Left ventricle myocardium inferior (tissue), 1 donor: Measurements from ENCODE around the gene MALRD1. TPM values are rescaled to one million over a fixed set of nuclear protein-coding genes. Genes with fewer than 3 reads are reported as not detected.

Experiments
- DNase-seq: peaks from one replicate; pipeline ENCODE4 v3.0.0-alpha.2; 2020
- H3K27ac ChIP-seq: fragments of 200-600 bp; replicated peaks from 2 replicates; pipeline ENCODE4 v1.8.0; 2021
- H3K27me3 ChIP-seq: fragments of 200-600 bp; 2 replicates; pipeline ENCODE4 v1.8.0; 2021; ENCODE audit warnings: low read depth
- H3K36me3 ChIP-seq: fragments of 200-600 bp; 2 replicates; pipeline ENCODE4 v1.8.0; 2021
- H3K4me1 ChIP-seq: fragments of 200-600 bp; 2 replicates; pipeline ENCODE4 v1.8.0; 2021
- H3K4me3 ChIP-seq: fragments of 200-600 bp; 2 replicates; pipeline ENCODE4 v1.8.0; 2021; ENCODE audit warnings: mild to moderate bottlenecking, moderate library complexity
- H3K9me3 ChIP-seq: fragments of 200-600 bp; replicated peaks from 2 replicates; pipeline ENCODE4 v1.8.0; 2021
- CTCF ChIP-seq: fragments of 200-600 bp; IDR thresholded peaks from 2 replicates; pipeline ENCODE4 v1.8.0; 2021; ENCODE audit warnings: antibody characterized with exemption, mild to moderate bottlenecking, borderline replicate concordance
- intact Hi-C: fragments of 100-400 bp; cut with micrococcal nuclease; formaldehyde crosslinking; loops from one replicate; pipeline ENCODE4 v1.11.0; 2022
- total RNA-seq: library from RNA; stranded (reverse); fragmentation: NEBNext Ultra II Directional; extraction: Animal tissue kit (Norgen Biotek cat#: 25700); gene quantifications from one replicate; pipeline ENCODE4 v1.2.1, GENCODE V29; 2021
- donor health status: DM: no; HTN: yes; CAD: no; lungs with severe emphysema.

The MALRD1 gene
- total RNA-seq, 1 donor from 2014 or later: 0.47 TPM

GRCh38 chr10:19017116-19017890 lies 31.3 kb upstream of the MALRD1 start:
- peaks cover 18% of the 10 kb centered on the region for H3K9me3 ChIP-seq
- H3K4me3 ChIP-seq: no peak overlapping the region
- intact Hi-C loops: no loop called here
- no peak for TF ChIP-seq CTCF
- DNase-seq: no peak
- no peaks in the 10 kb centered on the region for H3K27me3 ChIP-seq
- H3K36me3 ChIP-seq: no peaks in the 10 kb centered on the region
- no peak overlapping the region for H3K27ac ChIP-seq
- H3K4me1 ChIP-seq: no peaks in the 10 kb centered on the region

- no peak for TF ChIP-seq CTCF
- H3K9me3 ChIP-seq: no peaks in the 10 kb centered on the region
- H3K4me1 ChIP-seq: no peaks in the 10 kb centered on the region
- H3K27ac ChIP-seq: no peak overlapping the region
- no peak for DNase-seq
- no peaks in the 10 kb centered on the region for H3K36me3 ChIP-seq
- no peaks in the 10 kb centered on the region for H3K27me3 ChIP-seq
- intact Hi-C loops: no loop called here
- no peak overlapping the region for H3K4me3 ChIP-seq
Measured at GRCh38 chr10:19021162-19021561, 27.4 kb upstream of the MALRD1 start.

- intact Hi-C loops: no loop called here
- Histone ChIP-seq H3K4me1 (no peaks in the 10 kb centered on the region), H3K36me3 (no peaks in the 10 kb centered on the region), H3K9me3 (no peaks in the 10 kb centered on the region), H3K27ac (no peak overlapping the region), H3K4me3 (no peak overlapping the region), H3K27me3 (no peaks in the 10 kb centered on the region)
- no peak for TF ChIP-seq CTCF
- no peak for DNase-seq
Measured at GRCh38 chr10:19024611-19025010, 24.0 kb upstream of the MALRD1 start.

GRCh38 chr10:19031763-19032162 lies 16.8 kb upstream of the MALRD1 start:
- no peaks in the 10 kb centered on the region for H3K36me3 ChIP-seq
- no peak overlapping the region for H3K4me3 ChIP-seq
- TF ChIP-seq CTCF: no peak
- H3K27ac ChIP-seq: no peak overlapping the region
- intact Hi-C loops: no loop called here
- H3K27me3 ChIP-seq: no peaks in the 10 kb centered on the region
- peaks cover 4% of the 10 kb centered on the region for H3K9me3 ChIP-seq
- no peaks in the 10 kb centered on the region for H3K4me1 ChIP-seq
- no peak for DNase-seq

GRCh38 chr10:19033741-19034140 lies 14.9 kb upstream of the MALRD1 start:
- no peaks in the 10 kb centered on the region for H3K27me3 ChIP-seq

More at GRCh38 chr10:19033741-19034140, 14.9 kb upstream of the MALRD1 start:
- intact Hi-C loops: no loop called here
- no peaks in the 10 kb centered on the region for H3K4me1 ChIP-seq
- no peak overlapping the region for H3K27ac ChIP-seq
- DNase-seq: no peak
- H3K9me3 ChIP-seq: peaks cover 4% of the 10 kb centered on the region
- H3K36me3 ChIP-seq: no peaks in the 10 kb centered on the region
- TF ChIP-seq CTCF: no peak
- no peak overlapping the region for H3K4me3 ChIP-seq
